Muscle of leg (tissue), 11 donors: Measurements from ENCODE around the gene DNAJA3. TPM values are rescaled to one million over a fixed set of nuclear protein-coding genes. Genes with fewer than 3 reads are reported as not detected.
A peak's percentile ranks its signal among the peaks of the same experiment; 100 is the strongest.

Source experiments
- DNase-seq: peaks from one replicate; pipeline ENCODE4 v3.0.0; 2013
- H3K27ac ChIP-seq: one replicate; pipeline ENCODE4 v1.5.1; 2013; ENCODE audit warnings: mild to moderate bottlenecking, low read length, control low read depth
- H3K27me3 ChIP-seq: one replicate; pipeline ENCODE4 v1.6.1; 2013; ENCODE audit warnings: low read length; ENCODE audit not compliant: control insufficient read depth, insufficient read depth
- H3K36me3 ChIP-seq: one replicate; pipeline ENCODE4 v1.6.1; 2013; ENCODE audit warnings: low read length; ENCODE audit not compliant: control insufficient read depth, insufficient read depth
- H3K4me1 ChIP-seq: one replicate; pipeline ENCODE4 v1.6.1; 2013; ENCODE audit warnings: low read length; ENCODE audit not compliant: control insufficient read depth, insufficient read depth
- H3K4me3 ChIP-seq: one replicate; pipeline ENCODE4 v1.5.1; 2013; ENCODE audit warnings: low read length, control low read depth
- H3K9me3 ChIP-seq: replicated peaks from 2 replicates; pipeline ENCODE4 v1.6.1; 2013; ENCODE audit warnings: low read depth, low read length; ENCODE audit not compliant: control insufficient read depth
- WGBS: methylation state at CpG from one replicate; pipeline ENCODE4 v1.1.5; 2013; ENCODE audit warnings: missing lambda C conversion rate; ENCODE audit not compliant: insufficient coverage; 5-methylcytosine and 5-hydroxymethylcytosine counted together
- polyA plus RNA-seq, 8 donors: library from polyadenylated mRNA; unstranded; fragments of 120-200 nt; gene quantifications; one replicate each; pipeline versions ENCODE4 v1.2.1 to v1.2.3, GENCODE V29; 2013; ENCODE audit warnings: inconsistent platforms in 1 of 8, low replicate concordance in 1 of 8; ENCODE audit not compliant: insufficient read length in 8 of 8, insufficient read depth in 1 of 8
- total RNA-seq: library from RNA; stranded (reverse); fragments of 120-200 nt; gene quantifications from one replicate; pipeline ENCODE4 v1.2.4, GENCODE V29; 2013

Gene DNAJA3
- total and polyA plus RNA-seq, 9 donors: 23.8 to 33.5 (median 28.4) TPM

DNA sequence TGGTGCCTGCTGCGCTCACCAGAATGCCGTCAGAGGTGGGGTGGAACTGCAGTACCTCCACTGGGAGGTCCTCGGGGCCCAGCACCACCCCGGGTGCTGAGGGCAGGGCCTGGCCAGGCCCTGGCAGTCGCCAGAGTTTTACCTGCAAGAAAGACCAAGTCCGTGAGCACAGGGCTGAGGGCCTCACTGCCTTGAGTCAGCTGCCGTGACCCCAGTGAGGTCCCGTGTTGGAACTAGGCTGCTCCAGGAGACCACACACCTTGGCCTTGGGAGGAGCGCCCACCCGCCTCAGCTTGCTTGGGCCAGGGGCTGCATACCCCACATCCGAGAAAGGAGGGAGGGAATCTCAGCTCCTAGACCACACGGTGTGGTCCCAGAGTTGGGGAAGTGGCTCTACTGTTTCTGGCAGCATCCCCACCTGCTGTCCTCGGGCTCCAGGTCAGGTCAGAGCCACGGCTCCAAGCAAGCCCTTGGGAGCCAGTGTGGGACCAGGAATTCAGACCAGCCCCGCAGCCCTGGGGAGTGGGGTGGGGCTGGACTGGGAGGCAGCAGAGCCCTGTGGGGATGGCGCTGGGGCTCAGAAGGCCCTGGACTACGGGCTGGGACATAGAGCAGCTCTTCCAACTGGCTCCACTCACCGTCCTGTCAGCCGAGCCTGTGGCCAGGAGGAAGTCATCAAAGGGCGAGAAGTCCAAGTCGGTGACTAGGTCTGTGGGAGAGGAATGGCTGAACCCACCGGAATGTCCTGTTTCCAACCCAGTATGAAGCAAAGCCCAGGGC is 17.9 kb upstream of the DNAJA3 start:
- H3K4me3 ChIP-seq: no peak overlapping the region
- no peak overlapping the region for H3K27ac ChIP-seq
- peaks cover 55% of the 10 kb centered on the region for H3K4me1 ChIP-seq
- H3K9me3 ChIP-seq: no peaks in the 10 kb centered on the region
- H3K36me3 ChIP-seq: peaks cover 45% of the 10 kb centered on the region
- no peak for DNase-seq
- 70% methylated on average over 17 of the region's 22 CpGs for WGBS
- H3K27me3 ChIP-seq: no peaks in the 10 kb centered on the region

DNA sequence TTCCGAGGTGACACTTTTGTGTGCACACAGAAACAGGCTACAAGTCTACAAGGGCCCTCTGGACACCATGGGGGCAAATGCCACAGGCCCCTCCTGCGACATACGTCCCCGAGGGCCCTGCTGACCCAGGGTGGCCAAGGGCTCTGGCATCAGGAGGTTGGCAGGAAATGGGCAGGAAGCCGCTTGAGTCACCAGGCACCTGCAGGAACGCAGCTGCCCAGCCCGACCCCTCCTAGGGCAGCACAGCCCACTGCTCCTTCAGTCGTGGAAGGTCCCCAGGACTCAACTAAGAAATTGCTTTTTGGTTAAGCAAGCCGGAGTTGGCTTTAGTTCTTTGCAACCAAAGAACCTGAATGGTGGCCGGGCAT is 17.4 kb upstream of the DNAJA3 start:
- no peaks in the 10 kb centered on the region for H3K9me3 ChIP-seq
- WGBS: 78% methylated on average over 10 of the region's 10 CpGs
- peaks cover 44% of the 10 kb centered on the region for H3K36me3 ChIP-seq
- DNase-seq: no peak
- H3K27me3 ChIP-seq: no peaks in the 10 kb centered on the region
- peaks cover 60% of the 10 kb centered on the region for H3K4me1 ChIP-seq
- no peak overlapping the region for H3K27ac ChIP-seq
- no peak overlapping the region for H3K4me3 ChIP-seq

GRCh38 chr16:4409081-4409932 is 16.4 kb upstream of the DNAJA3 start:
- Histone ChIP-seq H3K36me3 (peaks cover 35% of the 10 kb centered on the region), H3K4me1 (peaks cover 65% of the 10 kb centered on the region), H3K9me3 (no peaks in the 10 kb centered on the region), H3K4me3 (no peak overlapping the region), H3K27ac (peak overlapping the region; percentile 66), H3K27me3 (no peaks in the 10 kb centered on the region)
- DNase-seq: peak; percentile 75
- WGBS: 84% methylated on average over 19 of the region's 19 CpGs

- Histone ChIP-seq H3K36me3 (peaks cover 24% of the 10 kb centered on the region), H3K4me1 (peaks cover 77% of the 10 kb centered on the region), H3K4me3 (no peak overlapping the region), H3K9me3 (no peaks in the 10 kb centered on the region), H3K27me3 (no peaks in the 10 kb centered on the region), H3K27ac (peak overlapping the region; percentile 88)
- peak; percentile 95 for DNase-seq
- WGBS: 19% methylated on average over 10 of the region's 15 CpGs
Observed at GRCh38 chr16:4410335-4411075, 15.2 kb upstream of the DNAJA3 start.

- Histone ChIP-seq H3K9me3 (no peaks in the 10 kb centered on the region), H3K4me1 (peaks cover 80% of the 10 kb centered on the region), H3K4me3 (no peak overlapping the region), H3K27ac (peak overlapping the region; percentile 88), H3K36me3 (peaks cover 16% of the 10 kb centered on the region), H3K27me3 (no peaks in the 10 kb centered on the region)
- peak; percentile 94 for DNase-seq
- 20% methylated on average over 15 of the region's 16 CpGs for WGBS
Observed at GRCh38 chr16:4411684-4412083, 14.0 kb upstream of the DNAJA3 start.

- H3K4me1 ChIP-seq: peaks cover 84% of the 10 kb centered on the region
- no peaks in the 10 kb centered on the region for H3K27me3 ChIP-seq
- 67% methylated on average over 5 of the region's 8 CpGs for WGBS
- H3K36me3 ChIP-seq: peaks cover 16% of the 10 kb centered on the region
- H3K27ac ChIP-seq: peak overlapping the region; percentile 88
- no peaks in the 10 kb centered on the region for H3K9me3 ChIP-seq
- no peak overlapping the region for H3K4me3 ChIP-seq
- DNase-seq: no peak
Observed at GRCh38 chr16:4412159-4412558, 13.5 kb upstream of the DNAJA3 start.

- peaks cover 9% of the 10 kb centered on the region for H3K36me3 ChIP-seq
- 78% methylated on average over 4 of the region's 4 CpGs for WGBS
- no peaks in the 10 kb centered on the region for H3K27me3 ChIP-seq
- peak overlapping the region; percentile 88 for H3K27ac ChIP-seq
- peak overlapping the region; percentile 5 for H3K4me3 ChIP-seq
- DNase-seq: no peak
- peaks cover 79% of the 10 kb centered on the region for H3K4me1 ChIP-seq
- no peaks in the 10 kb centered on the region for H3K9me3 ChIP-seq
Observed at GRCh38 chr16:4412854-4413253, 12.8 kb upstream of the DNAJA3 start.

GRCh38 chr16:4414187-4414917 is 11.3 kb upstream of the DNAJA3 start:
- DNase-seq: no peak
- Histone ChIP-seq H3K36me3 (peaks cover 6% of the 10 kb centered on the region), H3K9me3 (no peaks in the 10 kb centered on the region), H3K27me3 (no peaks in the 10 kb centered on the region), H3K4me3 (no peak overlapping the region), H3K27ac (no peak overlapping the region), H3K4me1 (peaks cover 64% of the 10 kb centered on the region)
- WGBS: 94% methylated on average over 7 of the region's 7 CpGs

DNA sequence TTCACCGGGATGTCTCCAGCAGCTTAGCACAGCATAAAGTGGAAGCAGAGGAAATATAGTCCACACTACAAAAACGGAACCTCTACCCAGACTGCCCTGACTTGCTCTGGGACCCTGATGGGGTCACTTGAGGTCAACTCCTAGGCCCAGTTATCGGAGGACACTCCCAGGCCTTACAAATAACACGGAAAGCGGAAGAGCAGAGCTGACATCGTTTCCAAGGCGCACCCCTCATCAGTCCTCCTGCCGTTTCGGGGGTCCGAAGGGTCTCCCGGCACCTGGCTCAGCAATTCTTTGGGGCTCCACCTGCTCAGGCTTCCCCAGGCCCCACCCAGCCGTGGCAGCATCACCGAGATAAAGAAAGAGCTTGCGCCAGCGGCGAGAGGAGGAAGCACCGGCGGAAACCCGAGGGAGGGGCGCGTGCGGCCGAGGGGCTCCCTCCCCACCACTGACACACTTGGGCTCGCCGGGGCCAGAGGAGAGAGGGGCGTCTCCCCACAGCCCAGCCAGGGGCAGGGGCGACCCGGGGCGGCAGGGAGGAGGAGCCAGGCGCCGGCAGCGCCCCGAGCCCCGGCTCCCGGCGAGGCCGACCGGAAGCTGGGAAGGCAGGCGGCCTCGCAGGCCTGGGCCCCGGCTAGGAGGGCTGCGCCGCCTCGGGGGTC is 10.0 kb upstream of the DNAJA3 start:
- DNase-seq: peak; percentile 77
- Histone ChIP-seq H3K36me3 (peaks cover 6% of the 10 kb centered on the region), H3K27me3 (no peaks in the 10 kb centered on the region), H3K27ac (peak overlapping the region; percentile 77), H3K4me3 (peak overlapping the region; percentile 66), H3K4me1 (peaks cover 50% of the 10 kb centered on the region), H3K9me3 (no peaks in the 10 kb centered on the region)
- 4% methylated on average over 41 of the region's 44 CpGs for WGBS
